Measurements from ENCODE around the gene CDK5R2. TPM values are rescaled to one million over a fixed set of nuclear protein-coding genes. Genes with fewer than 3 reads are reported as not detected.

Gene CDK5R2
- total and polyA plus RNA-seq, 2 of the 13 experiments (the other 11 are each of a cell fraction or from before 2014, with no cell fraction given): not detected

DNA sequence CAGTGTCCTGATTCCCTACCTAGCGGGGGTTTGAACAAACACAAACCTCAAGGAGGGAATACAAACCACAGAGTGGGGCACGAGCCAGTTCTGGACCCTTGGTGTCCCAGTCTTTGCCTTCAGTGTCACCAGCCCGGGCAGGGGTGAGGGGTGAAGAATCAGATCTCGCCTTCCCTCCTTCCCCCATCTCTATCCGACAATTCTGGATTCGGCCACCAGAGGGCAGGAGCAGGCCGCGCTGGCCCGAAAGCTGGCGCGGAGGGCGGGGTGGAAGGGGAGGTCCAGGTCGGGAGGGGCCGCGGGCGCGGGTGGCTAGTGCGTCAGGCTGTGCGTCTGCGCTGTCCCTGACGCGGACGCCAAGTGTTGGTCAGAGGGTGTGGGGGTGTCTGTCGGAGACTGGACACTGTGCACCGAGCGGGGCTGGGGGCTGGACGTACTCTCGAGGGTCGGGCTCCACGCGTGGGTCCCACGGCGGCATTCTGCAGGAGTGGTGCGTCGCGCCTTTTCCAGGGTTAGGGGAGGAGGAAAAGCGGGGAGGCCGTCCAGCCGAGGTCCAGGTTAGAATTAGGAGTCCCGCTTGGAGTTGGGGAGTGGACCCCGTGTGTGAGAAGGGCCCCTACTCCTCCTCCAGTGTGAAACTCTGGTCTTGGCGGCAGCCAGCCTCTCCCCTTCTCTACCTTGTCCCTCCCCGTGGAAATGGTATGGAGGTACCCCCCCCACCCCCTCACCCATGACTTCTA, 36.7 kb downstream of the CDK5R2 start (continued):
- TF ChIP-seq PRDM4 (CRISPR knock-in tag; IDR thresholded peaks at IDR 0.05; ENCODE audit: borderline replicate concordance) (no peak), REPIN1 (CRISPR knock-in tag; IDR thresholded peaks at IDR 0.05; ENCODE audit: borderline replicate concordance, low read depth) (peak; percentile 55; the same call in 1 of the 2 replicates), ZNF207 (IDR thresholded peaks at IDR 0.05; ENCODE audit: borderline replicate concordance) (no peak), ISX (CRISPR knock-in tag; conservative IDR thresholded peaks at IDR 0.05) (no peak), KDM3A (CRISPR knock-in tag; IDR thresholded peaks at IDR 0.05; ENCODE audit: low read depth) (peak; percentile 64; the same call in 1 of the 2 replicates), CBX1 (IDR thresholded peaks at IDR 0.05; ENCODE audit: low read depth) (no peak), ZNF460 (CRISPR knock-in tag; IDR thresholded peaks at IDR 0.05; ENCODE audit: borderline replicate concordance) (no peak), NFKB2 (CRISPR knock-in tag; IDR thresholded peaks at IDR 0.05; ENCODE audit: borderline replicate concordance) (peak; percentile 77; the same call in 1 of the 2 replicates), RAD51 (IDR thresholded peaks at IDR 0.05; ENCODE audit: borderline replicate concordance) (no peak), BCL3 (CRISPR knock-in tag; IDR thresholded peaks at IDR 0.05) (no peak), ZNF124 (CRISPR knock-in tag; IDR thresholded peaks at IDR 0.05) (no peak), ZNF17 (CRISPR knock-in tag; IDR thresholded peaks at IDR 0.05) (no peak), MEF2D (CRISPR knock-in tag; IDR thresholded peaks at IDR 0.05) (no peak; the same call in 1 of the 2 replicates), SSRP1 (CRISPR knock-in tag; IDR thresholded peaks at IDR 0.05) (no peak), FOXP4 (CRISPR knock-in tag; IDR thresholded peaks at IDR 0.05) (no peak), CTCF (CRISPR knock-in tag; IDR thresholded peaks at IDR 0.05) (peak; percentile 98), MYC (CRISPR knock-in tag; IDR thresholded peaks at IDR 0.05; ENCODE audit: borderline replicate concordance) (peak; percentile 22; the same call in 1 of the 2 replicates), XRCC5 (optimal IDR thresholded peaks at IDR 0.05; ENCODE audit: low read length) (peak; percentile 96), MAFF (IDR thresholded peaks at IDR 0.05; ENCODE audit: low read depth, low read length) (no peak), KMT2A (CRISPR knock-in tag; IDR thresholded peaks at IDR 0.05) (0 out of 2 replicates have a peak, but pooled peaks have one; percentile 38)
- TF ChIP-seq, protein P1, sequence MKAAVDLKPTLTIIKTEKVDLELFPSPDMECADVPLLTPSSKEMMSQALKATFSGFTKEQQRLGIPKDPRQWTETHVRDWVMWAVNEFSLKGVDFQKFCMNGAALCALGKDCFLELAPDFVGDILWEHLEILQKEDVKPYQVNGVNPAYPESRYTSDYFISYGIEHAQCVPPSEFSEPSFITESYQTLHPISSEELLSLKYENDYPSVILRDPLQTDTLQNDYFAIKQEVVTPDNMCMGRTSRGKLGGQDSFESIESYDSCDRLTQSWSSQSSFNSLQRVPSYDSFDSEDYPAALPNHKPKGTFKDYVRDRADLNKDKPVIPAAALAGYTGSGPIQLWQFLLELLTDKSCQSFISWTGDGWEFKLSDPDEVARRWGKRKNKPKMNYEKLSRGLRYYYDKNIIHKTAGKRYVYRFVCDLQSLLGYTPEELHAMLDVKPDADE (CRISPR knock-in tag; IDR thresholded peaks at IDR 0.05): no peak
